ENCODE data around the gene RHOD. TPM values are rescaled to one million over a fixed set of nuclear protein-coding genes. Genes with fewer than 3 reads are reported as not detected.

The RHOD gene
- total and polyA plus RNA-seq, 10 of the 15 experiments (the other 5 are each of a cell fraction or from before 2014, with no cell fraction given), result 0.15 to 2.6 (median 1.9) TPM; not detected in 2

- no peak for TF ChIP-seq ZNF207 (IDR thresholded peaks at IDR 0.05; ENCODE audit: borderline replicate concordance)
- no peak for TF ChIP-seq SUZ12 (IDR thresholded peaks at IDR 0.05; ENCODE audit: unreplicated experiment)
- no peak for TF ChIP-seq CBFB (IDR thresholded peaks at IDR 0.05; ENCODE audit: low read depth)
- no peak for TF ChIP-seq SMAD1 (IDR thresholded peaks at IDR 0.05; ENCODE audit: low read depth, partially characterized antibody)
- no peak for TF ChIP-seq RELA (IDR thresholded peaks at IDR 0.05; ENCODE audit: borderline replicate concordance, partially characterized antibody)
- no peak for TF ChIP-seq NFIC (IDR thresholded peaks at IDR 0.05; ENCODE audit: low read depth, low read length)
- TF ChIP-seq CHD2 (IDR thresholded peaks at IDR 0.05; ENCODE audit: borderline replicate concordance, low read depth, low read length), result no peak
- no peak for TF ChIP-seq SMAD5 (IDR thresholded peaks at IDR 0.05; ENCODE audit: low read depth)
- no peak for TF ChIP-seq IKZF1 (conservative IDR thresholded peaks at IDR 0.05)
- no peak for TF ChIP-seq E2F4 (IDR thresholded peaks at IDR 0.05; ENCODE audit: low read depth, low read length)
- TF ChIP-seq SIN3A (IDR thresholded peaks at IDR 0.05; ENCODE audit: low read depth, low read length), result no peak
- TF ChIP-seq BHLHE40 (IDR thresholded peaks at IDR 0.05; ENCODE audit: borderline replicate concordance in 1 of 2, low read depth in 2 of 2, low read length in 1 of 2), result no peak
- no peak for DNase-seq (ENCODE audit: low read depth, low spot score)
- H3K79me2 ChIP-seq (ENCODE audit: control insufficient read depth, insufficient read depth, low read length), result no peaks in the 10 kb centered on the region
- ATAC-seq, result no peak
- in situ Hi-C loops (cut with MboI), result no loop called here
- CTCF ChIA-PET, result interaction anchor here (0.6 to 1.5 kb wide), 2 partner anchors 30 to 143 kb away, joined by 4 read pairs; no protein-coding TSS in a partner anchor
- H3K27me3 ChIP-seq (replicated peaks in 1 of 2; ENCODE audit: control insufficient read depth in 2 of 2, insufficient read depth in 2 of 2, low read length in 1 of 2), result peaks cover 0 to 8% of the 10 kb centered on the region in 2 experiments; a peak in 3 of 4 replicates
- no peaks in the 10 kb centered on the region for H3K36me3 ChIP-seq (ENCODE audit: control insufficient read depth in 2 of 2, insufficient read depth in 2 of 2, low read length in 1 of 2)
- no peak overlapping the region; the same call in 1 of the 2 replicates for H3K4me2 ChIP-seq (ENCODE audit: control insufficient read depth, insufficient read depth)
- no peak overlapping the region for H3K27ac ChIP-seq (ENCODE audit: control insufficient read depth, insufficient read depth)
- no peak overlapping the region for H2AFZ ChIP-seq (ENCODE audit: control insufficient read depth, low read depth, low read length)
- no peaks in the 10 kb centered on the region for H4K20me1 ChIP-seq (ENCODE audit: control insufficient read depth, insufficient read depth)
- WGBS (ENCODE audit: insufficient coverage, insufficient replicate concordance, low lambda C conversion rate, missing lambda C conversion rate), result 100% methylated on average over 1 of the region's 1 CpG
- SMC1A ChIA-PET (ENCODE audit: uncharacterized antibody, unreplicated experiment), result no interaction called here
- H3K9me3 ChIP-seq (replicated peaks; ENCODE audit: control insufficient read depth, insufficient read depth, low read length), result no peaks in the 10 kb centered on the region; the same call in 2 of the 3 replicates
- intact Hi-C loops (cut with micrococcal nuclease; ENCODE audit: unreplicated experiment), result no loop called here
- no peak overlapping the region for H3K9ac ChIP-seq (ENCODE audit: control insufficient read depth, insufficient read depth, low read length)
- no TSS peak for BruUV-seq (replicated peaks)
- POLR2A ChIA-PET, result no interaction called here
- RAD21 ChIA-PET (ENCODE audit: unreplicated experiment), result no interaction called here
- H3K4me1 ChIP-seq (ENCODE audit: control insufficient read depth, insufficient read depth, low read length), result peaks cover 42% of the 10 kb centered on the region
- FAIRE-seq, result no peak
- no peak overlapping the region for H3K4me3 ChIP-seq
Observed at GRCh38 chr11:67024966-67025365, 31.7 kb upstream of the RHOD start.
